Activated naive CD4-positive, alpha-beta T cell treated with anti-CD3 and anti-CD28 coated beads, Interleukin-2, amount 50 U/mL, for 72 hours (primary cell): ENCODE results near the gene CDC25C. TPM values are rescaled to one million over a fixed set of nuclear protein-coding genes. Genes with fewer than 3 reads are reported as not detected.
"Not testable (repeated sequence)": the region's sequence is repeated elsewhere in the genome, so short reads cannot be mapped to it uniquely, and the experiment has no call there.

ENCODE experiments used
- ATAC-seq, 2 donors: fragments of 150-1000 bp; cut with Tn5 transposase; 2 replicates each; pipeline ENCODE4 v1.10.0; 2021; ENCODE audit warnings: mild to moderate bottlenecking in 2 of 2, moderate library complexity in 2 of 2
- DNase-seq, 2 donors: peaks; one replicate each; pipeline ENCODE4 v3.0.0; 2021 to 2022; ENCODE audit warnings: low spot score in 2 of 2
- H3K27ac Mint-ChIP-seq, 2 donors: one replicate each; pipeline ENCODE4 v1.8.0; 2022; ENCODE audit warnings: mild to moderate bottlenecking in 2 of 2, mixed read lengths in 2 of 2
- H3K36me3 Mint-ChIP-seq, 2 donors: one replicate each; pipeline ENCODE4 v1.8.0; 2022; ENCODE audit warnings: mixed read lengths in 2 of 2
- H3K9me3 Mint-ChIP-seq, 2 donors: one replicate each; pipeline ENCODE4 v1.8.0; 2022; ENCODE audit warnings: mixed read lengths in 2 of 2
- total RNA-seq, 2 donors: library from RNA; stranded (reverse); gene quantifications; one replicate each; pipeline ENCODE4 v1.2.3, GENCODE V29; 2022

The CDC25C gene
- total RNA-seq, 2 donors from 2014 or later = 19.1 to 30.5 TPM

GRCh38 chr5:138264183-138264582 lies 67.4 kb downstream of the CDC25C start:
- Mint-ChIP-seq H3K36me3 (no peaks in the 10 kb centered on the region), H3K27ac (no peak overlapping the region), H3K9me3 (no peaks in the 10 kb centered on the region)
- ATAC-seq (no peak), DNase-seq (no peak)

GRCh38 chr5:138263581-138263980 lies 68.0 kb downstream of the CDC25C start:
- Mint-ChIP-seq H3K9me3 (no peaks in the 10 kb centered on the region), H3K36me3 (no peaks in the 10 kb centered on the region), H3K27ac (peak overlapping the region in 1 of 2 donors; percentile 9)
- DNase-seq = no peak
- peak in 1 of 2 donors; percentile 75 for ATAC-seq

- no peaks in the 10 kb centered on the region for H3K36me3 Mint-ChIP-seq
- no peak overlapping the region for H3K27ac Mint-ChIP-seq
- ATAC-seq = no peak
- H3K9me3 Mint-ChIP-seq = no peaks in the 10 kb centered on the region
- no peak for DNase-seq
These were observed 72.8 kb downstream of the CDC25C start for GRCh38 chr5:138258704-138259292.

- no peak for DNase-seq
- no peak overlapping the region for H3K27ac Mint-ChIP-seq
- no peak for ATAC-seq
- no peaks in the 10 kb centered on the region for H3K36me3 Mint-ChIP-seq
- no peaks in the 10 kb centered on the region for H3K9me3 Mint-ChIP-seq
These were observed 74.0 kb downstream of the CDC25C start for GRCh38 chr5:138257583-138257982.

- ATAC-seq (no peak), DNase-seq (no peak)
- H3K27ac Mint-ChIP-seq = no peak overlapping the region
- H3K9me3 Mint-ChIP-seq = no peaks in the 10 kb centered on the region
- H3K36me3 Mint-ChIP-seq = no peaks in the 10 kb centered on the region
These were observed 78.7 kb downstream of the CDC25C start for GRCh38 chr5:138252944-138253343.

- not testable (repeated sequence) for H3K9me3 Mint-ChIP-seq, H3K27ac Mint-ChIP-seq, DNase-seq, ATAC-seq, H3K36me3 Mint-ChIP-seq
These were observed 83.8 kb downstream of the CDC25C start for GRCh38 chr5:138247800-138248199.

- no peaks in the 10 kb centered on the region for H3K9me3 Mint-ChIP-seq
- no peaks in the 10 kb centered on the region for H3K36me3 Mint-ChIP-seq
- ATAC-seq (no peak), DNase-seq (no peak)
- no peak overlapping the region for H3K27ac Mint-ChIP-seq
These were observed 84.8 kb downstream of the CDC25C start for GRCh38 chr5:138246822-138247221.

- DNase-seq (no peak), ATAC-seq (no peak)
These were observed 85.3 kb downstream of the CDC25C start for GRCh38 chr5:138246334-138246733.

GRCh38 chr5:138245717-138246116 lies 85.9 kb downstream of the CDC25C start:
- ATAC-seq (no peak), DNase-seq (no peak)
- no peaks in the 10 kb centered on the region for H3K9me3 Mint-ChIP-seq
- no peak overlapping the region for H3K27ac Mint-ChIP-seq
- H3K36me3 Mint-ChIP-seq = no peaks in the 10 kb centered on the region

More at GRCh38 chr5:138246334-138246733, 85.3 kb downstream of the CDC25C start:
- H3K27ac Mint-ChIP-seq = peak overlapping the region in 1 of 2 donors; percentile 25
- H3K36me3 Mint-ChIP-seq = no peaks in the 10 kb centered on the region
- H3K9me3 Mint-ChIP-seq = no peaks in the 10 kb centered on the region

GRCh38 chr5:138243794-138244193 lies 87.8 kb downstream of the CDC25C start:
- no peaks in the 10 kb centered on the region for H3K36me3 Mint-ChIP-seq
- ATAC-seq = no peak

GRCh38 chr5:138241688-138242571 lies 89.7 kb downstream of the CDC25C start:
- Mint-ChIP-seq H3K9me3 (no peaks in the 10 kb centered on the region), H3K27ac (no peak overlapping the region), H3K36me3 (no peaks in the 10 kb centered on the region)
- ATAC-seq = peak; percentile 22 to 30
- peak in 1 of 2 donors; percentile 5 for DNase-seq

More at GRCh38 chr5:138243794-138244193, 87.8 kb downstream of the CDC25C start:
- Mint-ChIP-seq H3K27ac (no peak overlapping the region), H3K9me3 (no peaks in the 10 kb centered on the region)
- DNase-seq = no peak

- Mint-ChIP-seq H3K36me3 (no peaks in the 10 kb centered on the region), H3K27ac (peak overlapping the region in 1 of 2 donors; percentile 19), H3K9me3 (no peaks in the 10 kb centered on the region)
- DNase-seq = no peak
- peak; percentile 64 to 77 for ATAC-seq
These were observed 90.8 kb downstream of the CDC25C start for GRCh38 chr5:138240650-138241385.

- ATAC-seq (no peak), DNase-seq (no peak)
- no peak overlapping the region for H3K27ac Mint-ChIP-seq
- H3K36me3 Mint-ChIP-seq = no peaks in the 10 kb centered on the region
- no peaks in the 10 kb centered on the region for H3K9me3 Mint-ChIP-seq
These were observed 93.6 kb downstream of the CDC25C start for GRCh38 chr5:138238034-138238433.

Other genes with a start within 250 kb of the CDC25C start
- gene WNT8A, start 247.8 kb downstream of the CDC25C start, total RNA-seq = not detected
- gene NME5, start 192.4 kb downstream of the CDC25C start, total RNA-seq = not detected
- 100 to 1,000 TPM in 1 of 2 donors, 10 to 100 TPM in 1; 58.3 to 209 TPM for gene BRD8, start 153.2 kb downstream of the CDC25C start, total RNA-seq
- 10 to 100 TPM; 63.0 to 82.9 TPM for gene KIF20A, start 152.7 kb downstream of the CDC25C start, total RNA-seq
- gene CDC23, start 118.5 kb downstream of the CDC25C start, total RNA-seq = 10 to 100 TPM; 38.4 to 56.6 TPM
- under 1 TPM in 1 of 2 donors, not detected in 1; 0.11 TPM for gene GFRA3, start 57.2 kb downstream of the CDC25C start, total RNA-seq
- 10 to 100 TPM; 31.7 to 48.4 TPM for gene FAM53C, start 6.5 kb upstream of the CDC25C start, total RNA-seq
- gene KDM3B, start 20.9 kb upstream of the CDC25C start, total RNA-seq = 10 to 100 TPM; 40.5 to 54.6 TPM
- 1 to 10 TPM; 1.3 to 5.9 TPM for gene REEP2, start 107.3 kb upstream of the CDC25C start, total RNA-seq
- gene EGR1, start 133.7 kb upstream of the CDC25C start, total RNA-seq = 10 to 100 TPM; 39.4 to 60.1 TPM
- gene ETF1, start 211.4 kb upstream of the CDC25C start, total RNA-seq = 100 to 1,000 TPM; 109 to 120 TPM
- gene HSPA9, start 243.6 kb upstream of the CDC25C start, total RNA-seq = 100 to 1,000 TPM; 346 to 393 TPM